T-cell (primary cell): ENCODE measurements around the gene LRGUK. TPM values are rescaled to one million over a fixed set of nuclear protein-coding genes. Genes with fewer than 3 reads are reported as not detected.

Source experiments
- ATAC-seq, 4 experiments: fragments of 200-7000 bp in 3 of 4; fragments of 150-1000 bp in 1 of 4; cut with Tn5 transposase; replicated peaks in 1 of 4; 1 replicate in 3 of 4; 2 replicates in 1 of 4; pipeline ENCODE4 v1.10.0; 2021; ENCODE audit warnings: moderate library complexity in 3 of 4, mild to moderate bottlenecking in 2 of 4, moderate number of reproducible peaks in 1 of 4
- CTCF ChIA-PET, 2 donors: fragments of 300-600 bp; sonication (Branson Sonifier 250); formaldehyde crosslinking; loops; one replicate each; lab custom pipeline; 2022; ENCODE audit warnings: antibody characterized with exemption in 2 of 2; lab: Charles Lee
- POLR2A ChIA-PET, 2 donors: fragments of 300-600 bp; sonication (Branson Sonifier 250); formaldehyde crosslinking; loops; one replicate each; lab custom pipeline; 2022; ENCODE audit warnings: antibody characterized with exemption in 2 of 2; lab: Charles Lee
- DNase-seq, 35 experiments: peaks; one replicate each; pipeline versions ENCODE4 v3.0.0 to v3.0.0-alpha.2; 2013 to 2023
- H3K27ac ChIP-seq: one replicate; pipeline ENCODE4 v1.5.1; 2013; ENCODE audit warnings: low read length
- H3K27me3 ChIP-seq, 2 experiments: replicated peaks in 1 of 2; 1 replicate in 1 of 2; 2 replicates in 1 of 2; pipeline versions ENCODE4 v1.6.1 to v1.7.0; 2013; ENCODE audit warnings: low read length in 1 of 2, mixed read lengths in 1 of 2; ENCODE audit not compliant: control insufficient read depth in 2 of 2, insufficient read depth in 2 of 2; ENCODE audit errors: extremely low read depth in 1 of 2
- H3K36me3 ChIP-seq, 2 donors: 1 replicate in 1 of 2; 2 replicates in 1 of 2; pipeline versions ENCODE4 v1.6.1 to v1.7.0; 2013; ENCODE audit warnings: low read length in 1 of 2; ENCODE audit not compliant: control insufficient read depth in 2 of 2, insufficient read depth in 1 of 2; ENCODE audit errors: extremely low read depth in 1 of 2
- H3K4me1 ChIP-seq, 2 experiments: 1 replicate in 1 of 2; 2 replicates in 1 of 2; pipeline versions ENCODE4 v1.6.1 to v1.7.0; 2013; ENCODE audit warnings: low read length in 2 of 2, mixed read lengths in 1 of 2; ENCODE audit not compliant: insufficient read depth in 2 of 2, control insufficient read depth in 1 of 2; ENCODE audit errors: extremely low read depth in 1 of 2
- H3K4me3 ChIP-seq, 2 donors: 1 replicate in 1 of 2; 2 replicates in 1 of 2; pipeline versions ENCODE4 v1.5.1 to v1.7.0; 2013; ENCODE audit warnings: mild to moderate bottlenecking in 2 of 2, low read length in 1 of 2, moderate library complexity in 1 of 2; ENCODE audit not compliant: control insufficient read depth in 1 of 2; ENCODE audit errors: extremely low read depth in 1 of 2
- H3K9me3 ChIP-seq: 2 replicates; pipeline ENCODE4 v1.7.0; 2013
- H3K27ac Mint-ChIP-seq, 2 donors: one replicate each; pipeline ENCODE4 v1.8.0; 2020 to 2021; ENCODE audit warnings: mild to moderate bottlenecking in 2 of 2, mixed read lengths in 2 of 2
- H3K27me3 Mint-ChIP-seq, 2 donors: one replicate each; pipeline ENCODE4 v1.8.0; 2021 to 2022; ENCODE audit warnings: mixed read lengths in 2 of 2
- H3K36me3 Mint-ChIP-seq: one replicate; pipeline ENCODE4 v1.8.0; 2021; ENCODE audit warnings: mixed read lengths
- H3K4me1 Mint-ChIP-seq, 3 donors: one replicate each; pipeline ENCODE4 v1.8.0; 2020 to 2022; ENCODE audit warnings: mixed read lengths in 3 of 3, mild to moderate bottlenecking in 1 of 3
- H3K4me3 Mint-ChIP-seq, 3 donors: one replicate each; pipeline ENCODE4 v1.8.0; 2020 to 2022; ENCODE audit warnings: mild to moderate bottlenecking in 3 of 3, mixed read lengths in 3 of 3, moderate library complexity in 3 of 3
- H3K9me3 Mint-ChIP-seq, 3 donors: one replicate each; pipeline ENCODE4 v1.8.0; 2020 to 2022; ENCODE audit warnings: mixed read lengths in 3 of 3
- WGBS: methylation state at CpG from one replicate; pipeline ENCODE4 v1.1.5; 2013; ENCODE audit warnings: missing lambda C conversion rate; ENCODE audit not compliant: insufficient coverage; 5-methylcytosine and 5-hydroxymethylcytosine counted together
- total RNA-seq, 35 experiments: library from RNA in 6 of 35; stranded (reverse) in 6 of 35; fragments of 120-200 nt in 1 of 35; gene quantifications; one replicate each; pipeline versions ENCODE4 v1.2.1 to v1.2.4 and lab custom pipeline; 2013 to 2026

LRGUK gene
- total RNA-seq, 5 donors from 2014 or later (not counting 1 experiment from before 2014, with no cell fraction given), result 0.09 to 0.51 (median 0.22) TPM

- WGBS, result 100% methylated on average over 2 of the region's 3 CpGs
- H3K36me3 Mint-ChIP-seq, result no peaks in the 10 kb centered on the region
Measured at GRCh38 chr7:134134004-134134403, 6.9 kb downstream of the LRGUK start.

DNA sequence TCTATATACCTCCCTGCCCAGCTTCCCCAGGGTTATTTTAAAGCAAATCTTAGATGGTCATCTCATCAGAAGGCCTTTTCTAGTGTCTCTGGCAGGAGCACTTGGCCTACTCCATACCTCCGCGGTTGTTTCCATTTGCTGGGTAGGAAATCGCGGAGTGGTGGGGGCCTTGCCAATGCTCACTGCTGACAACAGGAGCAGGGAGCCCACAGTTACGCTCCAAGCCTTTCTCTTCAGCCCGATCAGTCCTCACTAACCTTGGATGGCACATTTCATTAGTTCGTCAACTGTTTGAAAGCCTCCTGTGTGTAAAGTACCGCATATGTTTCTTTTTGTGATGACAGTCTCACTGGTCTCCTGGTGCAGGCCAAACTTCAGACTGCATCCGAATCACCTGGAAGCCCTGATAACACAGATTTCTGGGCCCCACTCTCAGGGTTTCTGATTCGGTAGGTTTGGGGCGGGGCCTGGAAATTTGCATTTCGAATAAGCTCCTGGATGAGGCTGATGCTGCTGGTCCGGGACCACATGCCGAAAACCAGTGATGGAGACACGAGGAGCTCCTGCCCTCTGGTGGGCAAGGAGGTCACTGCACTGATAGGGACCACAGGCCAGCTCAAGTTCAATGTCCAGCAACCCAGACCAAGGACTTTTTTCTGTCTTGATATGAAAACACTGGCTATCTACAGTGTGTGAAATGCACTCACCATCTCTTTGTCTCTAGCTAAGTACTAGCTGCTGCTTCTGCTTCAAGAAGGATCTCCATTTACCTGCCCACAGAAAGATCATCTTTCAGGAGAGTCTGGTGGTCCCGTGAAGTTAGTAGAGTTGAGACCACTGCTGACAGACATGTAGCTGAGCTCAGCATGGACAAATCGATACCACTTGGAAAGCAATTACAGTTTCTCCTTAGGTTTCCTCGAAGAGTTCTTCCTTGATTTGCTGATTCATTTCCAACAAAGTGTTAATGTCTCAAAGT, 14.0 kb downstream of the LRGUK start:
- ChIA-PET POLR2A (no interaction called here), CTCF (interaction anchor here (0.8 to 1.5 kb wide), 8 partner anchors 8 to 1823 kb away, joined by 3 to 5 read pairs (median 3); partner anchors contain the start of gene SLC35B4 (in 1 of the 2))
- no peaks in the 10 kb centered on the region for H3K36me3 Mint-ChIP-seq
- no peaks in the 10 kb centered on the region for H3K9me3 ChIP-seq
- no peaks in the 10 kb centered on the region for H3K36me3 ChIP-seq
- no peaks in the 10 kb centered on the region for H3K9me3 Mint-ChIP-seq
- no peak overlapping the region for H3K27ac ChIP-seq
- H3K27me3 ChIP-seq, result no peaks in the 10 kb centered on the region
- WGBS, result 61% methylated on average over 16 of the region's 18 CpGs
- peaks cover 0 to 4% (median 3%) of the 10 kb centered on the region in 3 donors for H3K4me1 Mint-ChIP-seq
- no peak overlapping the region for H3K4me3 Mint-ChIP-seq
- peaks cover 0 to 3% of the 10 kb centered on the region in 2 experiments for H3K4me1 ChIP-seq
- no peaks in the 10 kb centered on the region for H3K27me3 Mint-ChIP-seq
- H3K27ac Mint-ChIP-seq, result no peak overlapping the region
- DNase-seq (peak in 27 of 35 experiments; percentile 3 to 56 (median 23)), ATAC-seq (peak in 3 of 4 experiments; percentile 54 to 65 (median 55))
- H3K4me3 ChIP-seq, result no peak overlapping the region

More at GRCh38 chr7:134134004-134134403, 6.9 kb downstream of the LRGUK start:
- H3K9me3 ChIP-seq, result no peaks in the 10 kb centered on the region
- DNase-seq, result no peak
- peak in 1 of 4 experiments; percentile 7 for ATAC-seq
- no peak overlapping the region for H3K27ac ChIP-seq
- ChIA-PET POLR2A (no interaction called here), CTCF (no interaction called here)
- Mint-ChIP-seq H3K4me3 (no peak overlapping the region), H3K4me1 (no peaks in the 10 kb centered on the region), H3K9me3 (no peaks in the 10 kb centered on the region), H3K27ac (no peak overlapping the region), H3K27me3 (peaks cover 22% of the 10 kb centered on the region in 2 donors)
- H3K27me3 ChIP-seq, result peaks cover 0 to 3% of the 10 kb centered on the region in 2 experiments
- no peaks in the 10 kb centered on the region for H3K36me3 ChIP-seq
- no peak overlapping the region for H3K4me3 ChIP-seq
- H3K4me1 ChIP-seq, result no peaks in the 10 kb centered on the region

- H3K4me3 ChIP-seq, result no peak overlapping the region
- Mint-ChIP-seq H3K4me1 (peaks cover 0 to 4% (median 3%) of the 10 kb centered on the region in 3 donors), H3K27ac (no peak overlapping the region), H3K27me3 (no peaks in the 10 kb centered on the region), H3K9me3 (no peaks in the 10 kb centered on the region), H3K4me3 (no peak overlapping the region), H3K36me3 (no peaks in the 10 kb centered on the region)
- 82% methylated on average over 2 of the region's 5 CpGs for WGBS
- ChIA-PET CTCF (interaction anchor here (0.9 to 1.0 kb wide), 3 partner anchors 19 to 1823 kb away, joined by 3 read pairs; partner anchors contain the start of gene SLC35B4 (in 1 of the 2)), POLR2A (no interaction called here)
- H3K27me3 ChIP-seq, result no peaks in the 10 kb centered on the region
- H3K4me1 ChIP-seq, result peaks cover 0 to 3% of the 10 kb centered on the region in 2 experiments
- H3K27ac ChIP-seq, result no peak overlapping the region
- H3K36me3 ChIP-seq, result no peaks in the 10 kb centered on the region
- DNase-seq (no peak), ATAC-seq (no peak)
- H3K9me3 ChIP-seq, result no peaks in the 10 kb centered on the region
Measured at GRCh38 chr7:134141868-134142264, 14.7 kb downstream of the LRGUK start.

GRCh38 chr7:134153493-134154136, 26.5 kb downstream of the LRGUK start:
- H3K9me3 ChIP-seq, result no peaks in the 10 kb centered on the region
- no peaks in the 10 kb centered on the region for H3K9me3 Mint-ChIP-seq
- H3K4me1 ChIP-seq, result no peaks in the 10 kb centered on the region
- ATAC-seq (no peak), DNase-seq (no peak)
- H3K4me3 Mint-ChIP-seq, result no peak overlapping the region
- no peaks in the 10 kb centered on the region for H3K36me3 ChIP-seq
- no peaks in the 10 kb centered on the region for H3K4me1 Mint-ChIP-seq
- CTCF ChIA-PET, result interaction anchor here in 1 of 2 donors (1.5 kb wide), 1 partner anchor 12 kb away, joined by 3 read pairs; no protein-coding TSS in a partner anchor
- POLR2A ChIA-PET, result no interaction called here
- no CpG with 5 or more reads among the region's 3 CpGs for WGBS
- no peak overlapping the region for H3K27ac Mint-ChIP-seq
- H3K27me3 Mint-ChIP-seq, result peaks cover 0 to 5% of the 10 kb centered on the region in 2 donors
- H3K4me3 ChIP-seq, result no peak overlapping the region
- H3K36me3 Mint-ChIP-seq, result no peaks in the 10 kb centered on the region
- H3K27me3 ChIP-seq, result no peaks in the 10 kb centered on the region
- no peak overlapping the region for H3K27ac ChIP-seq

GRCh38 chr7:134154581-134155130, 27.5 kb downstream of the LRGUK start:
- H3K36me3 ChIP-seq, result no peaks in the 10 kb centered on the region
- ATAC-seq, result no peak
- ChIA-PET CTCF (interaction anchor here in 1 of 2 donors (1.5 kb wide), 1 partner anchor 14 kb away, joined by 3 read pairs; no protein-coding TSS in a partner anchor), POLR2A (interaction anchor here in 1 of 2 donors (0.5 kb wide), 1 partner anchor 19 kb away, joined by 4 read pairs; no protein-coding TSS in a partner anchor)
- H3K36me3 Mint-ChIP-seq, result no peaks in the 10 kb centered on the region
- no peaks in the 10 kb centered on the region for H3K9me3 ChIP-seq
- no peaks in the 10 kb centered on the region for H3K27me3 ChIP-seq
- H3K9me3 Mint-ChIP-seq, result no peaks in the 10 kb centered on the region
- no CpG with 5 or more reads among the region's 2 CpGs for WGBS
- H3K27ac Mint-ChIP-seq, result no peak overlapping the region
- H3K4me3 Mint-ChIP-seq, result no peak overlapping the region
- H3K27me3 Mint-ChIP-seq, result peaks cover 0 to 5% of the 10 kb centered on the region in 2 donors
- H3K4me1 ChIP-seq, result no peaks in the 10 kb centered on the region
- DNase-seq, result no peak
- no peaks in the 10 kb centered on the region for H3K4me1 Mint-ChIP-seq
- H3K27ac ChIP-seq, result no peak overlapping the region
- no peak overlapping the region for H3K4me3 ChIP-seq

DNA sequence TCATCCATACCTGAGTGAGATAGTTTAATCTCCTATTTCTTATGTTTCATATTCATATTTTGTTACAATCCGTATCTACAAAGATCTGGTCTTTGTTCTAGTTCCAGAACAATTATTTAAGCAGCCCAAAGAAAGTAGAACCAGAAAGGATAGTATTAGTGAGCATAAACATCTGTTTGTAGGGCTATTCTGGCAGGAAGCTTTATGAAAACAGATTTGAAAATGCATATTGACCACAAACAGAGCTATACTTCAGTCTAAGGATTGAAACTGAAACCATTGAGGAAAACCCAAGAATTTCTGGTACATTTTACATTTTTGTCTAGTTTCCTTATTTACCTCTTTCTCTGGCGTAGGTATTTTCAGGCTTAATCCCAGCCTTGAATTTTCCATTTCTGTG, 28.1 kb downstream of the LRGUK start:
- DNase-seq, result no peak
- ATAC-seq, result no peak
- Mint-ChIP-seq H3K9me3 (no peaks in the 10 kb centered on the region), H3K27ac (no peak overlapping the region), H3K4me3 (no peak overlapping the region), H3K36me3 (no peaks in the 10 kb centered on the region), H3K27me3 (peaks cover 4 to 9% of the 10 kb centered on the region in 2 donors), H3K4me1 (no peaks in the 10 kb centered on the region)
- Histone ChIP-seq H3K27ac (no peak overlapping the region), H3K36me3 (no peaks in the 10 kb centered on the region), H3K4me3 (no peak overlapping the region), H3K9me3 (no peaks in the 10 kb centered on the region), H3K4me1 (no peaks in the 10 kb centered on the region), H3K27me3 (no peaks in the 10 kb centered on the region)
- no CpG with 5 or more reads among the region's 2 CpGs for WGBS
- ChIA-PET POLR2A (no interaction called here), CTCF (interaction anchor here in 1 of 2 donors (1.5 kb wide), 1 partner anchor 14 kb away, joined by 3 read pairs; no protein-coding TSS in a partner anchor)
